Karpas-422 (cell line): Measurements from ENCODE around the gene PFKFB4. TPM values are rescaled to one million over a fixed set of nuclear protein-coding genes. Genes with fewer than 3 reads are reported as not detected.
"Not testable (repeated sequence)": the region's sequence is repeated elsewhere in the genome, so short reads cannot be mapped to it uniquely, and the experiment has no call there.

Source experiments
- DNase-seq: peaks from one replicate; pipeline ENCODE4 v3.0.0-alpha.2; 2015
- H2AFZ ChIP-seq: fragments of 200-600 bp; sonication (generic); 2 replicates; pipeline ENCODE4 v1.6.1; 2014; ENCODE audit warnings: antibody characterized with exemption, low read length, mixed read lengths
- H3K27ac ChIP-seq: fragments of 200-600 bp; sonication (generic); 2 replicates; pipeline ENCODE4 v1.5.1; 2014; ENCODE audit warnings: mild to moderate bottlenecking, low read length, moderate library complexity
- H3K27me3 ChIP-seq: fragments of 200-600 bp; sonication (generic); 2 replicates; pipeline ENCODE4 v1.6.1; 2014; ENCODE audit warnings: low read length, mixed read lengths
- H3K36me3 ChIP-seq: fragments of 200-600 bp; sonication (generic); 2 replicates; pipeline ENCODE4 v1.6.1; 2014; ENCODE audit warnings: low read length, mixed read lengths; ENCODE audit not compliant: insufficient read depth
- H3K4me1 ChIP-seq: fragments of 200-600 bp; sonication (generic); 2 replicates; pipeline ENCODE4 v1.6.1; 2014; ENCODE audit warnings: mild to moderate bottlenecking, low read length, mixed read lengths
- H3K4me2 ChIP-seq: fragments of 200-600 bp; sonication (generic); 2 replicates; pipeline ENCODE4 v1.6.1; 2014; ENCODE audit warnings: low read length, low read depth, mild to moderate bottlenecking; ENCODE audit not compliant: poor library complexity, severe bottlenecking
- H3K4me3 ChIP-seq: fragments of 200-600 bp; sonication (generic); 2 replicates; pipeline ENCODE4 v1.5.1; 2014; ENCODE audit warnings: mild to moderate bottlenecking, antibody characterized with exemption, low read length, mixed read lengths
- H3K79me2 ChIP-seq: fragments of 200-600 bp; sonication (generic); 2 replicates; pipeline ENCODE4 v1.6.1; 2014; ENCODE audit warnings: mild to moderate bottlenecking, low read length, mixed read lengths
- H3K9ac ChIP-seq: fragments of 200-600 bp; sonication (generic); 2 replicates; pipeline ENCODE4 v1.6.0; 2014; ENCODE audit warnings: low read length
- H3K9me2 ChIP-seq: fragments of 200-600 bp; sonication (generic), shearing (Covaris generic); replicated peaks from 2 replicates; pipeline ENCODE4 v1.6.0; 2014; ENCODE audit warnings: mild to moderate bottlenecking, low read length, moderate library complexity; ENCODE audit not compliant: insufficient read depth
- H3K9me3 ChIP-seq: fragments of 300-700, 200-600 bp; sonication (generic); 2 replicates; pipeline ENCODE4 v1.6.1; 2014; ENCODE audit warnings: low read length, mixed read lengths
- H4K20me1 ChIP-seq: fragments of 200-600 bp; sonication (generic); 2 replicates; pipeline ENCODE4 v1.6.1; 2014; ENCODE audit warnings: mild to moderate bottlenecking, antibody characterized with exemption, low read length, low read depth; ENCODE audit not compliant: insufficient read depth
- total RNA-seq: library from RNA; depleted of rRNA; stranded (reverse); fragments of >200 nt; shearing (Covaris generic); gene quantifications from 2 replicates; pipeline ENCODE4 v1.2.3, GENCODE V29; 2014; ENCODE audit warnings: low replicate concordance

The PFKFB4 gene
- total RNA-seq, 1 experiment from 2014 or later = 55.2 TPM

DNA sequence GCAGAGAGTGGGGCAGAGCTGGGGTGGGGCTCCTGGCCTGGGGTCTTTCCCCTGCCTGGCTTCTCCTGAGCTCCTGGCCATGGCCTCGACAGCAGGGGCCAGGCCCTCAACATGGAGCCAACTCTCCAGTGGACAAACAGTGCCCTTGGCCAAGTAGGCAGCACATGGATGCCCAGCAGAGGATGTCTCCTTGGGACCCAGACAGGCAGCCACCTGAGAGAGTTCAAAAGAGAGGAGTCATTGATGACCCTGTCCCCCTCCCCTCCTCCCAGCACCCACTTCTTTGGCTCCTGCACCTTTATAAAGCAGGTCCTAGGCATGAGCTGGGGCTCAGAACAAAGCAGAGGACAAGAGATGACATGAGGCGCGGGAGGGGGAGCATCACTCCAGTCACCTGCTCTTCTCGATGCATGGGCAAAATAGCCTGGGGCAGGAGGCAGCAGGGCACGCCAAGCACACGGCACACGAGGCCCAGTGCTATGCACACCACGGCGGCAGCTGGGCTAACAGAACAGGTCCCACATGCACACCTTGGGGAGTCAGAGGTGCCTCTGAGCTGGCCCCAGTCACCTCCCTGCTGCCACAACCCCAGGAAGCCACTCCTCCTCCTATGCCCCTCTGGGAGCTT lies 80.1 kb downstream of the PFKFB4 start:
- peaks cover 21% of the 10 kb centered on the region for H3K4me1 ChIP-seq
- H4K20me1 ChIP-seq = no peaks in the 10 kb centered on the region
- H3K4me2 ChIP-seq = no peak overlapping the region
- H3K9ac ChIP-seq = no peak overlapping the region
- no peaks in the 10 kb centered on the region for H3K36me3 ChIP-seq
- H3K9me2 ChIP-seq = no peaks in the 10 kb centered on the region
- no peak overlapping the region for H2AFZ ChIP-seq
- H3K79me2 ChIP-seq = peaks cover 12% of the 10 kb centered on the region
- no peak overlapping the region for H3K27ac ChIP-seq
- H3K9me3 ChIP-seq = no peaks in the 10 kb centered on the region
- no peak for DNase-seq
- H3K27me3 ChIP-seq = no peaks in the 10 kb centered on the region
- H3K4me3 ChIP-seq = no peak overlapping the region

DNA sequence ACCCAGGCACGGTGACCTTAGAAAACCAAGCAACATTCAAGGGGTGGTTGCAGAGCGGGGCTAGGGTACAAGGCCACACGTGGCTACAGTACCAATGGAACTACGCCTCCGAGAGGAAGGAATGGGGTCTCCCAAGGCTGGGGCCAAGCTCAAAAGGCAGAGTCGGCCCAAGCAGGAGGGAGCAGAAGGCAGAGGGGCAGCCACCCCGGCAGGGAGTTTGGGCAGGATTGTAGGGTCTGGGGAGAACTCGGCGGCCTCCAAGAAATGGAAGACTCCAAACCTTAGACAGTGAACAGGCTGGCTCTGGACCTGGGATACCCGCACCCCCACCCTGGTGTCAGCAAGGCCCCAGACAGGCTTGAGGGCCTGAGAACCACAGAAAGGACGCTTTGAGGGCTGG lies 81.4 kb downstream of the PFKFB4 start:
- Histone ChIP-seq H3K4me1 (peaks cover 31% of the 10 kb centered on the region), H3K4me2 (no peak overlapping the region), H3K27ac (no peak overlapping the region), H3K36me3 (no peaks in the 10 kb centered on the region), H4K20me1 (no peaks in the 10 kb centered on the region), H2AFZ (no peak overlapping the region), H3K27me3 (no peaks in the 10 kb centered on the region), H3K79me2 (peaks cover 25% of the 10 kb centered on the region), H3K9ac (no peak overlapping the region), H3K9me2 (no peaks in the 10 kb centered on the region), H3K4me3 (no peak overlapping the region), H3K9me3 (no peaks in the 10 kb centered on the region)
- no peak for DNase-seq

DNA sequence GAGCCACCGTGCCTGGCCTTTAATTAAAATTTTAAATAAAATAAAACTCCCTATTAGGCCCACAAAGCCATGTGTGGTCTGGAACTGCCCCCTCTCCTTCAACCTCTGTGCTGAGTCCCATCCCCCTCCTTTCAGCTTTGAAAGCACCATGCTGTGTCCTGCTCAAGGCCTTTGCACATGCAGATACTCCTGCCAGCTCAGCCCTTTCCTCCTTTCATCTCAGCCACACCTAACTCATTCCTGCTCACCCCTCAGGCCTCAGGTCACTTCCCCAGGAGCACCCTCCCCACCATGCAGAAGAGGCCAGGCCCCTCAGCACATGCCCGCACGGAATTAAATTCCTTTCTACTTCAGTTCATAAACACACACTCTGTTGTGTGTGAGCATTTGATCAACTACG lies 82.0 kb downstream of the PFKFB4 start:
- Histone ChIP-seq H3K4me1 (peaks cover 37% of the 10 kb centered on the region), H3K79me2 (peaks cover 30% of the 10 kb centered on the region), H3K4me2 (no peak overlapping the region), H3K9me3 (no peaks in the 10 kb centered on the region), H3K36me3 (no peaks in the 10 kb centered on the region), H3K9ac (no peak overlapping the region), H3K9me2 (no peaks in the 10 kb centered on the region), H4K20me1 (no peaks in the 10 kb centered on the region), H2AFZ (no peak overlapping the region), H3K27ac (no peak overlapping the region), H3K27me3 (no peaks in the 10 kb centered on the region), H3K4me3 (no peak overlapping the region)
- DNase-seq = peak; percentile 38

DNA sequence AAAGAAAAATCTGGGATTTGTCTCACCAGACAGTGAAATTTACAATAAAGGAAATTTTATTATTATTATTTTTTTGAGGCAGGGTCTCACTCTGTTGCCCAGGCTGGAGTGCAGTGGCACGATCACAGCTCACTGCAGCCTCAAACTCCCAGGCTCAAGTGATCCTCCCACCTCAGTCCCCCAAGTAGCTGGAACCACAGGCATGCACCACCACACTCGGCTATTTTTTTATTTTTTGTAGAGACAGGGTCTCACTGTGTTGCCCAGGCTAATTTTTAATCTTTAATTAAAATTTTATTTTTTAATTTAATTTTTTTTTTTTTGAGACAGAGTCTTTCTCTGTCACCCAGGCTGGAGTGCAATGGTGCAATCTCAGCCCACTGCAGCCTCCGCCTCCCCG lies 82.6 kb downstream of the PFKFB4 start:
- not testable (repeated sequence) for H3K4me2 ChIP-seq, H3K9ac ChIP-seq
- 0 out of 2 replicates have a peak overlapping the region, but pooled peaks have one; percentile 52 for H3K27ac ChIP-seq

DNA sequence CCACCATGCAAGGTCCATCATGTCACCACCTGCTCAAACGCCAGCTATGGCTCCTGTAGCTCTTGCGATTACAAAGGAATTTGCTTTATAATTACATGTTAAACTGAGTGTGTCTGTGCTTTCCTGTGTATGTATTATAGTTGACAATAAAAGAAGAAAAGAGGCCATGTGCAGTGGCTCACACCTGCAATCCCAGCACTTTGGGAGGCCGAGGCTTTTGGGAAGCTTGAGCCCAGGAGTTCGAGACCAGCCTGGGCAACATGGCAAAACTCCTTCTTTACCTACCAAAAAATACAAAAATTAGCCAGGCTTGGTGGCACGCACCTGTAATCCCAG lies 83.0 kb downstream of the PFKFB4 start:
- peak overlapping the region; percentile 79; the same call in 1 of the 2 replicates for H3K4me3 ChIP-seq
- H3K36me3 ChIP-seq = peaks cover 5% of the 10 kb centered on the region
- H3K27me3 ChIP-seq = no peaks in the 10 kb centered on the region
- peaks cover 40% of the 10 kb centered on the region for H3K79me2 ChIP-seq
- H3K9ac ChIP-seq = peak overlapping the region; percentile 86
- no peaks in the 10 kb centered on the region for H3K9me2 ChIP-seq
- H3K4me2 ChIP-seq = peak overlapping the region; percentile 73
- peak overlapping the region; percentile 52 for H3K27ac ChIP-seq
- peaks cover 47% of the 10 kb centered on the region for H3K4me1 ChIP-seq
- no peaks in the 10 kb centered on the region for H3K9me3 ChIP-seq
- peak overlapping the region; percentile 60; the same call in 1 of the 2 replicates for H2AFZ ChIP-seq
- no peaks in the 10 kb centered on the region; the same call in 1 of the 2 replicates for H4K20me1 ChIP-seq
- no peak for DNase-seq

More for the DNA sequence above, 82.6 kb downstream of the PFKFB4 start:
- not testable (repeated sequence) for H2AFZ ChIP-seq, H3K4me3 ChIP-seq, H3K9me2 ChIP-seq, H4K20me1 ChIP-seq, H3K36me3 ChIP-seq, H3K27me3 ChIP-seq, DNase-seq, H3K9me3 ChIP-seq
- Histone ChIP-seq H3K4me1 (peaks cover 42% of the 10 kb centered on the region), H3K79me2 (peaks cover 36% of the 10 kb centered on the region)

DNA sequence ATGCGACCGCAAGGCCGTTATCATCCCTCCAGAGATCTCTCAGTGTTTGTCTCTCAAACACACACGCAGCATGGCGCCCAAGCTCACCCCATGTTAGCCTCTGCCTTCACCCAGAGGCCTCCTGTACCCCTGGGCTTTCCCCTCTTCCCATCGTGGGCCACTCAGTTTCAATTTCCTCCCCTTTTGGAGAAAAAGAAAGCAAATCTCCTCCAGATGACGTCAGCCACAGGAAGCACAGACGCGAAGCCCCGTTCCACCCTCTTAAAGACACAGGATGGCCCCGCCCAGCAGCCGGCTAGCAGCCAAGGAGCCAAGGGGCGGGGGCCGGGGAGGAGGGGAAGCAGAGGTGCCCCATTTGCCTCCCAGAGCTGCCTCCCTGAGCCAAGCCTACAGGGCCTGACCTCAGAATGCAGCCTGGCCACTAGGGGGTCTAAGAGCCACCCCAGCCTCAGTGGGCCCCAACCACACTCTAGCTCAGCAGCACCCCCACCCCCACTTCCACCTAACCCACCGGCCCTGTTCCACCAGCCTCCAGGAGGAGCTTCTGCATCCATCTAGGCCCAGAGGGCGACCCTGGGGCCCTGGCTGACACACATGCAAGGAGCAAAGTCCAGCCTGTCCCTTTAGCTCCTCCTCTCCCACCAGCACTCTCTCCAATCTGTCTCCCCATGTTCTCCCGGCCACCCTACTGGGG lies 83.5 kb downstream of the PFKFB4 start:
- DNase-seq = peak; percentile 99
- peak overlapping the region; percentile 86 for H3K9ac ChIP-seq
- peaks cover 10% of the 10 kb centered on the region for H3K36me3 ChIP-seq
- H3K4me3 ChIP-seq = peak overlapping the region; percentile 79
- H3K27me3 ChIP-seq = no peaks in the 10 kb centered on the region
- peak overlapping the region; percentile 86 for H3K27ac ChIP-seq
- H3K4me1 ChIP-seq = peaks cover 52% of the 10 kb centered on the region
- no peaks in the 10 kb centered on the region for H3K9me2 ChIP-seq
- H4K20me1 ChIP-seq = peaks cover 2% of the 10 kb centered on the region; the same call in 1 of the 2 replicates
- peak overlapping the region; percentile 73 for H3K4me2 ChIP-seq
- H3K79me2 ChIP-seq = peaks cover 45% of the 10 kb centered on the region
- peak overlapping the region; percentile 60; the same call in 1 of the 2 replicates for H2AFZ ChIP-seq
- no peaks in the 10 kb centered on the region for H3K9me3 ChIP-seq

DNA sequence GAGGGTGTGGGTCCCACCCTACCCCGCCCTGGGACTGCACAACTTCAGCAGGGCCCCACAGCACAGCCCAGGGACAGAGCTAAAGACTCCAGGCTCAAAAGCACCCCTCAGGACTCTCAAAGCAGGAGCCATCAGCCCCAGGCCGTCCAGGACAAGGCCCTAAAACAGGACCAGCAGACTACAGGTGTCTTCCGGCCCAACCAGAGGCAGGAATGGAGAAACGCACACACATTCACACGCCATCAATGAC lies 84.0 kb downstream of the PFKFB4 start:
- H3K27me3 ChIP-seq = no peaks in the 10 kb centered on the region
- peak overlapping the region; percentile 86 for H3K27ac ChIP-seq
- no peaks in the 10 kb centered on the region for H3K9me2 ChIP-seq
- H3K79me2 ChIP-seq = peaks cover 50% of the 10 kb centered on the region
- H3K4me1 ChIP-seq = peaks cover 57% of the 10 kb centered on the region
- peak overlapping the region; percentile 60; the same call in 1 of the 2 replicates for H2AFZ ChIP-seq
- peaks cover 3% of the 10 kb centered on the region; the same call in 1 of the 2 replicates for H4K20me1 ChIP-seq
- DNase-seq = no peak
- peak overlapping the region; percentile 86 for H3K9ac ChIP-seq
- no peaks in the 10 kb centered on the region for H3K9me3 ChIP-seq
- peaks cover 15% of the 10 kb centered on the region for H3K36me3 ChIP-seq
- H3K4me2 ChIP-seq = peak overlapping the region; percentile 73
- peak overlapping the region; percentile 79 for H3K4me3 ChIP-seq

DNA sequence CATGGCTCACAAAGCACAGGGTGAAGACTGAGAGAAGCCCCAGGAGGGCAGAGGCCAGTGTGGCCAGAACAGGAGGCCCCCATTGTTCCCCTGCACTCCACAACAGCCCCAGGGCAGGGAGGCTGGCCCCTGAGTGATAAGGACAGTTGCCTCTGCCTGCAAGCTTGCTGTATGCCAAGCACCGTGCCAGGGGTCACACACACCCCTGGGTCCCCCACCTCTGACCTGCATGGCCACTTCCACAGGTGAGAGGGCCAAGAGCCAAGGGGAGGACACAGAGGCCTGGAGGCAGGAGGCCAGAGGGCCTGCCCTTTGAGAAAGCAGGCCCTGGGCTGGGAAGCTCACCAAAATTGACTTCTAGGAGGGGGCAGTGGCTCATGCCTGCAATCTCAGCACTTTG lies 86.3 kb downstream of the PFKFB4 start:
- H3K79me2 ChIP-seq = peaks cover 65% of the 10 kb centered on the region
- no peak for DNase-seq
- no peaks in the 10 kb centered on the region for H3K9me3 ChIP-seq
- peak overlapping the region; percentile 47 for H3K9ac ChIP-seq
- peak overlapping the region; percentile 53 for H3K27ac ChIP-seq
- peak overlapping the region; percentile 41 for H3K4me2 ChIP-seq
- no peak overlapping the region; the same call in 1 of the 2 replicates for H3K4me3 ChIP-seq
- no peaks in the 10 kb centered on the region for H3K9me2 ChIP-seq
- peaks cover 22% of the 10 kb centered on the region for H3K36me3 ChIP-seq
- peaks cover 71% of the 10 kb centered on the region for H3K4me1 ChIP-seq
- H4K20me1 ChIP-seq = peaks cover 11% of the 10 kb centered on the region; the same call in 1 of the 2 replicates
- H3K27me3 ChIP-seq = no peaks in the 10 kb centered on the region
- H2AFZ ChIP-seq = no peak overlapping the region
